ENCODE results near the gene DNMT3A.

DNA sequence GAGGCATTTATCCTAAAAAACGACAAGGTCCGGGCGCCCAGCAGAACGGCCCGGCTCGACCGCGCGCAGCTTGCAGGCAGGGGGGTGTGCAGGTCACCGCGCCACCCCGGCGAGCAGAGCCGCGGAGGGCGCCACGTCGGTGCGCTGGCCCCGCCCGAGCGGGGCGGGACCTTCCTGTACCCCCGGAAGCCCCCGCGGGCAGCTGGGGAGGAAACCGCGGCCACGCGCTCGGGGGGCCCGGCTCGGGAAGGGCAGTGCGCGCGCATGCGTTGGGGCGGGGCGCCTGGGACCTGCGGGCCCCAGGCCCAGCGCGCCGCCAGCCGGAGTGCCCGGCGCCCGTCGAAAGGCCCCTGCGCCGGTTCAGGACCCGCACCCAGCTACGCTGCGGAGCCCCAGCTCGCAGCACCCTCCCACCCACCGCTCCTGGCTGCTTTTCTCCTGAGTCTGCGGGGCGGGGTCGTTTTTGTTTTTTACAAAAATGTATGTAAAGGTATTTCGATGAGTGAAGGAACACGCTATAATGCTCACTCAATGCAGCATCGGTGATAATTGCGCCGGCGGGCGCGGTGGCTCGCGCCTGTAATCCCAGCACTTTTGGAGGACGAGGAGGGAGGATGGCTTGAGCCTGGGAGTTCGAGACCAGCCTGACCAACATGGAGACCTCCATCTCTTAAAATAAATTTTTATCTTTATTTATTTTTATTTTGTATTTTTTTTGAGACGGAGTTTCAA lies 125.6 kb downstream of the DNMT3A start:
- TF ChIP-seq CTCF (IDR thresholded peaks at IDR 0.05) = peak in 1 of 3 experiments; percentile 27
- peak in 1 of 2 donors; percentile 21 for TF ChIP-seq POLR2AphosphoS5 (IDR thresholded peaks at IDR 0.05)
- TF ChIP-seq EP300 (IDR thresholded peaks at IDR 0.05) = no peak
